ENCODE data around the gene CCER1. TPM values are rescaled to one million over a fixed set of nuclear protein-coding genes. Genes with fewer than 3 reads are reported as not detected.
"Not testable (repeated sequence)": the region's sequence is repeated elsewhere in the genome, so short reads cannot be mapped to it uniquely, and the experiment has no call there.

The CCER1 gene
- total RNA-seq, 1 donor from 2014 or later: not detected

- TF ChIP-seq CTCF (IDR thresholded peaks at IDR 0.05; ENCODE audit: insufficient read depth, low read length, severe bottlenecking): no peak
- no peak for FAIRE-seq
- no peak for DNase-seq (ENCODE audit: low read depth)
- no peak overlapping the region for H3K4me3 ChIP-seq (ENCODE audit: low read depth, low read length)
- no peaks in the 10 kb centered on the region for H3K36me3 ChIP-seq (ENCODE audit: control insufficient read depth, insufficient read depth, low read length)
- H3K27me3 ChIP-seq (ENCODE audit: control insufficient read depth, insufficient read depth, low read length): no peaks in the 10 kb centered on the region
These were observed 37.0 kb upstream of the CCER1 start for GRCh38 chr12:90991952-90992465.

- Histone ChIP-seq H3K27me3 (ENCODE audit: control insufficient read depth, insufficient read depth, low read length) (no peaks in the 10 kb centered on the region), H3K4me3 (ENCODE audit: low read depth, low read length) (no peak overlapping the region), H3K36me3 (ENCODE audit: control insufficient read depth, insufficient read depth, low read length) (no peaks in the 10 kb centered on the region)
- no peak for DNase-seq (ENCODE audit: low read depth)
- no peak for TF ChIP-seq CTCF (IDR thresholded peaks at IDR 0.05; ENCODE audit: insufficient read depth, low read length, severe bottlenecking)
- no peak for FAIRE-seq
These were observed 35.6 kb upstream of the CCER1 start for GRCh38 chr12:90990611-90991010.

- no peak overlapping the region for H3K4me3 ChIP-seq (ENCODE audit: low read depth, low read length)
- FAIRE-seq (no peak), DNase-seq (ENCODE audit: low read depth) (no peak)
- TF ChIP-seq CTCF (IDR thresholded peaks at IDR 0.05; ENCODE audit: insufficient read depth, low read length, severe bottlenecking): no peak
- H3K36me3 ChIP-seq (ENCODE audit: control insufficient read depth, insufficient read depth, low read length): no peaks in the 10 kb centered on the region
- no peaks in the 10 kb centered on the region for H3K27me3 ChIP-seq (ENCODE audit: control insufficient read depth, insufficient read depth, low read length)
These were observed 34.7 kb upstream of the CCER1 start for GRCh38 chr12:90989686-90990111.

- H3K27me3 ChIP-seq (ENCODE audit: control insufficient read depth, insufficient read depth, low read length): no peaks in the 10 kb centered on the region
- DNase-seq (ENCODE audit: low read depth) (no peak), FAIRE-seq (no peak)
- H3K36me3 ChIP-seq (ENCODE audit: control insufficient read depth, insufficient read depth, low read length): no peaks in the 10 kb centered on the region
- TF ChIP-seq CTCF (IDR thresholded peaks at IDR 0.05; ENCODE audit: insufficient read depth, low read length, severe bottlenecking): no peak
- H3K4me3 ChIP-seq (ENCODE audit: low read depth, low read length): no peak overlapping the region
These were observed 32.5 kb upstream of the CCER1 start for GRCh38 chr12:90987520-90987919.

GRCh38 chr12:90987101-90987500 lies 32.1 kb upstream of the CCER1 start:
- FAIRE-seq (no peak), DNase-seq (ENCODE audit: low read depth) (no peak)
- H3K4me3 ChIP-seq (ENCODE audit: low read depth, low read length): no peak overlapping the region
- no peaks in the 10 kb centered on the region for H3K36me3 ChIP-seq (ENCODE audit: control insufficient read depth, insufficient read depth, low read length)
- TF ChIP-seq CTCF (IDR thresholded peaks at IDR 0.05; ENCODE audit: insufficient read depth, low read length, severe bottlenecking): no peak
- H3K27me3 ChIP-seq (ENCODE audit: control insufficient read depth, insufficient read depth, low read length): no peaks in the 10 kb centered on the region

GRCh38 chr12:90985331-90985730 lies 30.4 kb upstream of the CCER1 start:
- H3K4me3 ChIP-seq (ENCODE audit: low read depth, low read length); H3K27me3 ChIP-seq (ENCODE audit: control insufficient read depth, insufficient read depth, low read length); H3K36me3 ChIP-seq (ENCODE audit: control insufficient read depth, insufficient read depth, low read length); FAIRE-seq; DNase-seq (ENCODE audit: low read depth): not testable (repeated sequence)

All from bronchial epithelial cell (primary cell).